MCF 10A (cell line): ENCODE data around the gene NFAT5. TPM values are rescaled to one million over a fixed set of nuclear protein-coding genes. Genes with fewer than 3 reads are reported as not detected.
A peak's percentile ranks its signal among the peaks of the same experiment; 100 is the strongest.

ENCODE experiments used
- BruUV-seq: library from RNA; stranded (reverse); fragments of 400-500 nt; replicated peaks from 2 replicates; lab custom pipeline; 2021; lab: Mats Ljungman, UMichigan
- CTCF ChIA-PET: fragments of 300-600 bp; sonication (Branson Sonifier 250); formaldehyde crosslinking; extraction: SDS; loops from one replicate; lab custom pipeline; 2021; ENCODE audit warnings: antibody characterized with exemption, inconsistent platforms; lab: Yijun Ruan, JAX
- POLR2A ChIA-PET: fragments of 300-600, 350-650 bp; sonication (Branson Sonifier 250); formaldehyde crosslinking; extraction: SDS; loops from one replicate; lab custom pipeline; 2020; ENCODE audit warnings: antibody characterized with exemption, inconsistent platforms; lab: Yijun Ruan, JAX
- DNase-seq: peaks from one replicate; pipeline ENCODE4 v3.0.0-alpha.2; 2018; ENCODE audit not compliant: unreplicated experiment
- H3K27ac Mint-ChIP-seq: one replicate; pipeline ENCODE4 v1.8.0; 2022; ENCODE audit warnings: mild to moderate bottlenecking, low read depth, mixed read lengths; ENCODE audit not compliant: unreplicated experiment
- H3K27me3 Mint-ChIP-seq: one replicate; pipeline ENCODE4 v1.8.0; 2022; ENCODE audit warnings: mixed read lengths; ENCODE audit not compliant: insufficient read depth, unreplicated experiment
- H3K36me3 Mint-ChIP-seq: one replicate; pipeline ENCODE4 v1.8.0; 2022; ENCODE audit warnings: mild to moderate bottlenecking, moderate library complexity, mixed read lengths; ENCODE audit not compliant: insufficient read depth, unreplicated experiment
- H3K4me1 Mint-ChIP-seq: one replicate; pipeline ENCODE4 v1.8.0; 2022; ENCODE audit warnings: mixed read lengths; ENCODE audit not compliant: insufficient read depth, unreplicated experiment
- H3K4me3 Mint-ChIP-seq: one replicate; pipeline ENCODE4 v1.8.0; 2022; ENCODE audit warnings: mild to moderate bottlenecking, moderate library complexity, mixed read lengths; ENCODE audit not compliant: unreplicated experiment
- H3K9me3 Mint-ChIP-seq: one replicate; pipeline ENCODE4 v1.8.0; 2022; ENCODE audit warnings: mixed read lengths; ENCODE audit not compliant: unreplicated experiment
- CTCF ChIP-seq: fragments of 200-600 bp; IDR thresholded peaks from one replicate; pipeline ENCODE4 v1.8.0; 2022; ENCODE audit warnings: antibody characterized with exemption, mild to moderate bottlenecking; ENCODE audit not compliant: unreplicated experiment
- intact Hi-C: fragments of 100-400 bp; cut with micrococcal nuclease; formaldehyde crosslinking; loops from 2 replicates; pipeline ENCODE4 v1.14.1; 2022
- total RNA-seq: library from RNA; stranded (reverse); gene quantifications from 2 replicates; pipeline ENCODE4 v1.2.3, GENCODE V29; 2022

NFAT5 gene
- total RNA-seq, 1 experiment from 2014 or later, result 46.4 TPM

GRCh38 chr16:69644790-69645189 lies 79.0 kb downstream of the NFAT5 start:
- no peak for DNase-seq
- POLR2A ChIA-PET, result interaction anchor here (1.4 kb wide), 1 partner anchor 19 kb away, joined by 3 read pairs; no protein-coding TSS in a partner anchor
- no peak overlapping the region for H3K4me3 Mint-ChIP-seq
- intact Hi-C loops, result no loop called here
- TF ChIP-seq CTCF, result no peak
- CTCF ChIA-PET, result no interaction called here
- H3K27me3 Mint-ChIP-seq, result no peaks in the 10 kb centered on the region
- H3K9me3 Mint-ChIP-seq, result no peaks in the 10 kb centered on the region
- H3K27ac Mint-ChIP-seq, result no peak overlapping the region
- H3K36me3 Mint-ChIP-seq, result peaks cover 46% of the 10 kb centered on the region
- peaks cover 6% of the 10 kb centered on the region for H3K4me1 Mint-ChIP-seq
- no TSS peak for BruUV-seq

DNA sequence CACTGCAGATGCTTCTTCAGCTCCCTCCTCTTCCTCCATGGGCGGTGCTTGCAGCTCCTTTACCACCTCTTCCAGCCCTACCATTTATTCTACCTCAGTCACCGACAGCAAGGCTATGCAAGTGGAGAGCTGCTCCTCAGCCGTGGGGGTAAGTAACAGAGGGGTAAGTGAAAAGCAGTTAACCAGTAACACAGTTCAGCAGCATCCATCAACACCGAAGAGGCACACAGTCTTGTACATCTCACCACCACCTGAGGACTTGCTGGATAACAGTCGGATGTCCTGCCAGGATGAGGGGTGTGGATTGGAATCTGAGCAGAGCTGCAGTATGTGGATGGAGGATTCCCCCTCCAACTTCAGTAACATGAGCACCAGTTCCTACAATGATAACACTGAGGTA lies 81.3 kb downstream of the NFAT5 start:
- POLR2A ChIA-PET, result interaction anchor here (0.7 to 1.3 kb wide), 2 partner anchors 10 to 14 kb away, joined by 3 read pairs; no protein-coding TSS in a partner anchor
- no peak overlapping the region for H3K4me3 Mint-ChIP-seq
- TF ChIP-seq CTCF, result no peak
- H3K36me3 Mint-ChIP-seq, result peaks cover 50% of the 10 kb centered on the region
- H3K27ac Mint-ChIP-seq, result no peak overlapping the region
- intact Hi-C loops, result no loop called here
- BruUV-seq, result no TSS peak
- CTCF ChIA-PET, result interaction anchor here (0.5 kb wide), 1 partner anchor 205 kb away, joined by 3 read pairs; no protein-coding TSS in a partner anchor
- no peaks in the 10 kb centered on the region for H3K27me3 Mint-ChIP-seq
- H3K4me1 Mint-ChIP-seq, result peaks cover 13% of the 10 kb centered on the region
- no peak for DNase-seq
- no peaks in the 10 kb centered on the region for H3K9me3 Mint-ChIP-seq

DNA sequence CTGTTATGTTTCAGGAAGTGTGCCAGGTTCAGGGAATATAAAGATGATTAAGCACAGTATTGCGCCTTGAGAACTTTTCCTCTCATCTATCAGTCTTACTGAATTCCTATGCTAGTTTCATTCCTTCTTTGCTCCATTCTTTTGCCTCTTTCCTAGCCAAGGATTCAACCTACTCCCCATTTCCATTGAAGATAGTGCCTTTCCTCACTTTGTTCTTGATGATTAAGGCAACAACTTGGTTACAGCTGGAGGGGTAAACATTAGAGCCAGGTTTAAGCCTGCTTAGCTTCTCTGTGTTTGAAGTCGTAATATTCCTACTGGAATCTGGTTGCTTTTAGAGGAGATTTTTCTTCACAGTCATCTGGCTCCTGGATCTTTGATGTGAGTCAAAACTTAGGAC lies 85.5 kb downstream of the NFAT5 start:
- H3K9me3 Mint-ChIP-seq, result no peaks in the 10 kb centered on the region
- ChIA-PET POLR2A (interaction anchor here (0.6 to 0.9 kb wide), 3 partner anchors 83 to 270 kb away, joined by 3 to 4 read pairs (median 3); no protein-coding TSS in a partner anchor), CTCF (interaction anchor here (0.7 kb wide), 1 partner anchor 47 kb away, joined by 3 read pairs; no protein-coding TSS in a partner anchor)
- no peak overlapping the region for H3K4me3 Mint-ChIP-seq
- intact Hi-C loops, result no loop called here
- peak overlapping the region; percentile 68 for H3K27ac Mint-ChIP-seq
- peaks cover 8% of the 10 kb centered on the region for H3K4me1 Mint-ChIP-seq
- H3K36me3 Mint-ChIP-seq, result peaks cover 86% of the 10 kb centered on the region
- BruUV-seq, result no TSS peak
- TF ChIP-seq CTCF, result no peak
- DNase-seq, result no peak
- H3K27me3 Mint-ChIP-seq, result no peaks in the 10 kb centered on the region

- no TSS peak for BruUV-seq
Measured at GRCh38 chr16:69654280-69654931, 88.6 kb downstream of the NFAT5 start.

More at GRCh38 chr16:69654280-69654931, 88.6 kb downstream of the NFAT5 start:
- Mint-ChIP-seq H3K4me3 (no peak overlapping the region), H3K9me3 (no peaks in the 10 kb centered on the region), H3K36me3 (peaks cover 89% of the 10 kb centered on the region), H3K27me3 (no peaks in the 10 kb centered on the region), H3K4me1 (peaks cover 8% of the 10 kb centered on the region), H3K27ac (no peak overlapping the region)
- ChIA-PET CTCF (interaction anchor here (0.9 kb wide), 1 partner anchor 10 kb away, joined by 3 read pairs; no protein-coding TSS in a partner anchor), POLR2A (interaction anchor here (0.8 to 1.4 kb wide), 4 partner anchors 21 to 246 kb away, joined by 3 read pairs; no protein-coding TSS in a partner anchor)
- TF ChIP-seq CTCF, result no peak
- intact Hi-C loops, result no loop called here
- no peak for DNase-seq
